IPS-11a (cell line): ENCODE results near the gene UBE3C.

Experiments
- H3K4me3 ChIP-seq: one replicate; pipeline ENCODE4 v1.5.1; 2013; ENCODE audit warnings: low read depth, low read length, control low read depth

UBE3C gene

GRCh38 chr7:157291404-157292080 is 152.8 kb downstream of the UBE3C start:
- H3K4me3 ChIP-seq: no peak overlapping the region

GRCh38 chr7:157292258-157292657 is 153.5 kb downstream of the UBE3C start:
- no peak overlapping the region for H3K4me3 ChIP-seq

- H3K4me3 ChIP-seq: no peak overlapping the region
Measured at GRCh38 chr7:157292770-157293412, 154.2 kb downstream of the UBE3C start.

GRCh38 chr7:157293413-157293788 is 154.7 kb downstream of the UBE3C start:
- no peak overlapping the region for H3K4me3 ChIP-seq

- H3K4me3 ChIP-seq: no peak overlapping the region
Measured at GRCh38 chr7:157294773-157295172, 156.0 kb downstream of the UBE3C start.

GRCh38 chr7:157295338-157295737 is 156.6 kb downstream of the UBE3C start:
- no peak overlapping the region for H3K4me3 ChIP-seq

GRCh38 chr7:157297185-157297584 is 158.5 kb downstream of the UBE3C start:
- no peak overlapping the region for H3K4me3 ChIP-seq

GRCh38 chr7:157299317-157299612 is 160.5 kb downstream of the UBE3C start:
- no peak overlapping the region for H3K4me3 ChIP-seq

- H3K4me3 ChIP-seq: no peak overlapping the region
Measured at GRCh38 chr7:157299613-157300368, 161.1 kb downstream of the UBE3C start.

- no peak overlapping the region for H3K4me3 ChIP-seq
Measured at GRCh38 chr7:157300369-157300825, 161.7 kb downstream of the UBE3C start.

- H3K4me3 ChIP-seq: no peak overlapping the region
Measured at GRCh38 chr7:157301610-157302120, 162.9 kb downstream of the UBE3C start.

GRCh38 chr7:157306846-157307838 is 168.4 kb downstream of the UBE3C start:
- H3K4me3 ChIP-seq: no peak overlapping the region

GRCh38 chr7:157309988-157310668 is 171.4 kb downstream of the UBE3C start:
- H3K4me3 ChIP-seq: no peak overlapping the region

GRCh38 chr7:157310676-157311185 is 172.0 kb downstream of the UBE3C start:
- no peak overlapping the region for H3K4me3 ChIP-seq

- H3K4me3 ChIP-seq: no peak overlapping the region
Measured at GRCh38 chr7:157312941-157313340, 174.2 kb downstream of the UBE3C start.

GRCh38 chr7:157313645-157314044 is 174.9 kb downstream of the UBE3C start:
- no peak overlapping the region for H3K4me3 ChIP-seq

- no peak overlapping the region for H3K4me3 ChIP-seq
Measured at GRCh38 chr7:157318015-157318706, 179.4 kb downstream of the UBE3C start.
